ENCODE data around the gene NPHP4.

NPHP4 gene

DNA sequence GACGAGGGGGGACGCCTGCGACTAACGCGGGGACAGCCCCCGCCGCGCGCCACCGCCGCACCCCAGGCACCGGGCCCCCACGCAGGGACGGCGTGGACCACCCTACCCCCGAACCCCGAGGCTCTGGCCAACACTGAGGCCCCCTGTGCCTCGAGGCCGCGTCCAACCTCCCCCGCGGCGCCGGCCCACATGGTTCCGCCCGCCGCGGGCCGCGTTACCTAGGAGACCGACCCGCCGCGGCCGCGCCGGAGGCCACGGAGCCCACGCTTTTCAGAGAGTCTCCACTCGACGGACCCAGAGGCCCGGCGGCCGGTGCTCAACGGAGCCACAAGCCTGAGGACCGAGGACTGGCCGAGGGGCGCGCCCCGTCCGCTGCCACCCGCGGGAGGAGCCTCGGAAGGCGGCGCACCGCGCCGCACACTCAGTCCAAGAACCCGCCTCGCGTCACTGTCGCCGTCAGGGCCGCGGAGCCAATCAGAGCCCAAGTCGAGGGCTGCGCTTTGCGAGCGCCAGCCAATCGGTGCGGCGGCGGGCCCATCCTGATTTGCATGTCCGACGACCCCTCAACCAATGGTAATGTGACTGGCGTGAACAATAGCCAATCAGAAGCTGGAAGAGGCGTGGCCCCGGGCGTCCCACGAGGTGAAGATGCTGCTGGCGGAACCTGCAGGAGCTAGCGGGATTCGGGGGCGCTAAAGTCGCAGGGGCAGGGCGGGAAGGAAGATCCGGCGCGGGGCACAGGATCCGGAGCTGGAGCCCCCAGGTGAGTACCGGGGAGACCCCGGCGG, at the start of gene NPHP4:
TSS of gene NPHP4 (minus strand) at position 400 of the 788 bp plus-strand sequence. CDS start 6,136 bp downstream, outside the sequence.
- peak; percentile 99 for DNase-seq

DNA sequence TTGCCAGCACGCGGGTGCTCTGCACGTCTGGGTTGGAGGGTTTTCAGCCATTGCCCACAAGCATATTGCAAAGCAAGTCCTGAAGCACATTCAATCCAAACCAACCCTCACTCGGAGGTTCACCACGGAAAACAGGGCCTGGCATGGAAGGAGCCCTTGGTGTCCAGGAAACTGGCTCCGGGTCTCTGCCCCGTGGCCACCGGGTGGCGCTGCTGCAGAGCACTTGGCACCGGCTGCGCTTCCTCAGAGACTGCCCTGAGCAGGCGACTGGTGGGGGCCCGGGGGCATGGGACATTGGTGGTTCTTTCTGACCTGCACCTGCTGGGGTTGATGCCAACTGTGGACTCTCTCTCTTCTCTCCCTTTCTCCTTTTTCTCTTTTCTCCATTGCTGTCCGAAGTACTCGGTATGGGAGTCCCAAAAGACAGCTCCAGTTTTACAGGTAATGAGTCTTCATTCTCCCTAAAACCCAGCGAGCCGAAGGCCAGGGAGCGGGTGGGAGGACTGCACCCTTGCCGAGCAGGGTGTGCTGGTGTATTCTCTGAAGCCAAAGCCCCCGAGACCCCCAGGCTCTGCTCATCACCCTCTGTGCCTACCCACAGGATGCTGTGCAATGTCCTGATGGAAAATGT, 49.3 kb upstream of the NPHP4 start:
- no peak for DNase-seq

DNA sequence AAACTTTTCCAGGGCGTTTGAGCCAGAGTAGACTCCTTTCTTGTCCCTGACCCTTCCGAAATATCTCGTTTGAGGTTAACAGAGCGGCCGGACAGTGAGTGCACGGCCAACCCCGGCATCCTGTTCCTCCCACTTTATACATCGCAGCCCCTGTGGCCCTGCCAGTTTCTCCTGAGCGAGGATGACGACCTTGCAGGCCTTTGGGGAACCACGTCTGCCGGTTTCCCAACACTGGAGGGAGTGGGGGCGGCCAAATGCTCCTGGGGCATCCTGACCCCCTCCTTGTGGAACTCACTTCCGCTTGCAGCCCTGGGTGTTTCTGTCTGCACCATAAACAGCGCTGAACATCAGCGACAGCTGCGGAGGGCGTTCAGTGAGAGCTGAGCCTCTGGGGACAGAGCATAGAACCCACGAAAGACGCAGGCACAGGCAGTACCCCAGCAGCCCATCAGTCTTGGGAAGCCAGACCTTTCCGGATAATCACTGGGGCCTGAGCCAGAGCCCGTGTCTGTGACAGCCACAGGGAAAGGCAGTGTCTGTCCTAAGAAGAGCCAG, 48.7 kb upstream of the NPHP4 start:
- no peak for DNase-seq

DNA sequence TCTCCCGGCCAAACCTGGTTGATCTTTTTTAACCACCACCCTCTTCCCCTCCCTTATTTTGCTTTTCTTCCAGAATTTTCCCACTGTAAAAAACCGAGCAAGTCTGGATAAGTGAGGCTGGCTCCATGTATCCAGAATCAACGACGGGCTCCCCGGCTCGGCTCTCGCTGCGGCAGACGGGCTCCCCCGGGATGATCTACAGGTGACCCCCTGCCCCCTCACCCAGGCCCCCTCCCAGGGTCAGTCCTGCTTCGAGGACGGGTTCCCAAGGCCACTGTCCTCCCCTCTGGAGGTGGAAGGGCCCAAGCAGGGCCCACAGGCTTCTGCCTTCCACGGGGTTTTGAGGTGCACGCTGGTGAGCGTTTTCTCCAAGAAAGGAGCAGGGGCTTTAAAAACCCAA, 48.2 kb upstream of the NPHP4 start:
- DNase-seq = no peak

DNA sequence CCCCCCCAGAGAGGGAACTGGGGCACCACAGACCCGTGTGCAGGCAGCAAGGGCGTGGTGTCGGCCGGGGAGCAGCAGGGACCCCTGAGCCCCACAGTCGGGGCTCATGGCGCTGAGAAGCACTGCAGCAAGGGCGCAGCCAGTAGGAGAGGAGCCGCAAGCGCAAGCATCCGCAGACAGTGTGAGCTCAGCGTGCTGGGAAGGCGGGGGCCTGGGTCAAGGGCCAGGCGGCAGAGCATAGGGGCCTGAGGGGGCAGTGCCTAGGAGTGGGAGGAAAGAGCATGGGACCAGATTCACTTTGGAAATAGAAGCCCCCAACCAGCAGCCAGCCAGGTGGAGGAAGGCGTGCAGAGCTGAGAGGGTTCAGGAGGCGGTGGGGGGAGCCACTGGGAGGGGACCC, 46.8 kb upstream of the NPHP4 start:
- no peak for DNase-seq

DNA sequence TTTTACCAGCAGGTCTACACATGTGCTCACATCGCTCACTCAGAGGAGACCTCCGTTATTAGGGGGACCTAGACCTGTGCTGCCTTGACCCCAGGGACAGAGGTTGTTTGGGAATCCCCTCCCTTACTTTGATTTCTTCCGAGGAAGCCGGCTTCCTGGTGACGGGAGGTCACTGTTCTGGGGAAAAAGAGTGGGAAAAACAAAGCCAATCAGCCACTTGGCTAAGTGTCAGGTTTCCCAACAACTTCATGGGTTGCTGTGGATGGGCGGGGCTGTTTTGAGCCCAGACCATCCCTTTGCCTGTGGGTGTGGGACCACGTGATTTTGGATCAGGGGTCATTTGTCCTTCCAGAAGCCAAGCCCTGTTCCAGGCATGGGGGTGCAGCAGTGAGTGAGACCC, 46.4 kb upstream of the NPHP4 start:
- DNase-seq = no peak

DNA sequence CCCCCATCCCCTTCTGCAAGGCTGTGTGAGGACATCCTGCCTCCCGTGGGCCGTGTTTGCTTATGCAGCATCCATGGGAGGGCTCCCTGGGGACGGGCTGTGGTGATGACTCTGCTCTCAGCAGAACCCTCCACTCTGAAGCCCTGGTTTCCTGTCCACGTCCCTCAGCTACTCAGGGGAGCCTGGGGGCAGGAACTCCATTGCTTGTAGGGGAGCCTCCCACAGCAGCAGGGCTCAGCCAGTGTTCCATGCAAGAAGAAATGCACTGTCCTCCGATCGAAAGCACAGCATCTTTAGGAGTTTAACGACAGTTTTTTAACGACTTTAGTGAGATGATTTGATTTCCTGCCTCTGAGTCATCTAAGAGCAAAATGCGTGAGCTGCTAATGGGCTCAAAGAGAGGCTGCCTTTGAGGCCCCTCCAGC, 45.1 kb upstream of the NPHP4 start:
- no peak for DNase-seq

DNA sequence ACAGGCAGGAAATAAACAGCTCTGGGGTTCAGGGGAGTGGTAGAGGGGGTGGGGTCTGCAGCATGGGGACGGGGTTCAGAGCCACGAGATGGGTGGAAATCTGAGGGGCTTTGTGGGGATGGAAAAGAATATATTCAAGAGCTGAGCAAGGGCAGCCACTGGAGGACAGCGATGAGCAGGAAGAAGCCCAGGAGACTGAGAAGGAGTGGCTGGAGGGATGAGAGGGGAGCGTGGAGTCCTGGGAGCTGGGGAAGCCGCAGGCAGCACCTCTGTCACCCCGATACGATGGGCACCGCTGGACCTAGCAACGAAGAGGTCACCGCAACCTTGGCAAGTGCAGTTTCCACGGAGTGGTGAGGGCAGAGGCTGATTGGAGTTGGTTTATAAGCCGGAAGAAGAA, 43.5 kb upstream of the NPHP4 start:
- DNase-seq = no peak

DNA sequence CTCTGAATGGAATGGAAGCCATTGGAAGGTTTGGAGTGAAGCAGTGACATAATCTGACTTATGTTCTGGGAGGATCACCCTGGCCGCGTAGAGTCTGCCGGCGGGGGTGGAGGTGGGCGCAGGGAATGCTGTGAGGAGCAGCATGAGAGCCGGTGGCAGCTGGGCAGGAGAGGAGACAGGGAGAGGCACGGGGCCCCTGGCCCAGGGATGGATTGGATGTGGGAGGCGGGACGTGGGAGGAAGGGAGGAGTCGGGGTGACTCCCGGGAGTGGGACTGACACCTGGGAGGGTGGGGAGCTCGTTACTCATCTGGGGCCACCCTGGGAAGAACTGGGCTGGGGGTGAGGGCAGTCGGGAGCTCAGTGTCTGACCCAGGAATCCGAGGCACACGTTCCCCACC, 43.1 kb upstream of the NPHP4 start:
- no peak for DNase-seq

DNA sequence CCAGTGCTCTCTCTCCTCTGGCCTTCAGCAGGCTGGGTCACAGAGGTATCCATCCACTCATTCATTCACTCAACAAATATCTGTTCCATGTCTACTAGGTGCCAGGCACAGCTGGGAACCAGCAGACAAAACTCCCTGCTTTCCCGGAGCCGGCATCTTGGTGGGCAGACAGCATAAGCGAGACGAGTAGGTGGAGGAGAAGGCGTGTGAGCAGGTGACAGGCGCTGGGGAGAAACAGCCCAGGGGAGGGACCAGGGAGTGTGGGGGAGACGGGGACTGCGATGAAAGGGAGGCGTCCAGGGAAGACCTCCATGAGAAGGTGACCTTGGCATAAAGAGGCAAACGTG, 42.5 kb upstream of the NPHP4 start:
- DNase-seq = no peak

DNA sequence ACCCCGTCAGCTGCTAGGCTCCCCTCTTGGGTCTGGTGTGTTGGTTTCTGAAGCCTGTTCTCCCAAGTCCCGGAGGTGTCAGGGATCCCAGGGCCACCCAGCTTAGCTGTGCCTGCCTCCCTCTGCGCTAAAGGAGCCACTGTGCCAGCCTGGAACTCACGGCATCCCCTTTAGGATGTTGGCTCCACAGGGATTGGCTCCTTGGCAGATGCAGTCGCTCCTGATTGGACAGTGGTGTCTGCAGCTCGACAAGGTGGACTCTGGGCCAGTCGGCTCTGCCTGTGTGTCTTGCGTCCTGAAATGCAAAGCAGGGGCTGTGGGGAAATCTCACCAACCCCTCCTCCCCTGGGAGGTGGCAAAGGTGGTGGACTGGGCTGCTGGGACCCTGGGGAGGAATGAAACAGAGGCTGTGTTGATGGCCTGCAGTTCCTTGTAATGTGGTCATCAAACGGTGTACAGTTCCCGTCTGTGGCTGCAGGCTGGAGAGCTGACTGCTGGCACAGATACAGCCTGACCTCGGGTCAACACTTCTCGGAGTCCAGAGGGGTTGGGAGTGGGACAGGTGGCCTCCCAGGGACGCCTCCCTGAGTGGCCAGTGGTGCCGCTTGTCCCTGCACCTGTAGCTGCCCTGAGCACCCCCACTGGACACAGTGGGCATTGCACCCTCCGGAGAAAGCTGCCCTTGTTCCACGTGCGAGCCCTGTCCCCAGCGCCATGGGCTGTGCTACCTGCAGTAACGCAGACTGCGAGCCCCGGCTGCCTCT, 41.9 kb upstream of the NPHP4 start:
- DNase-seq = peak; percentile 4

DNA sequence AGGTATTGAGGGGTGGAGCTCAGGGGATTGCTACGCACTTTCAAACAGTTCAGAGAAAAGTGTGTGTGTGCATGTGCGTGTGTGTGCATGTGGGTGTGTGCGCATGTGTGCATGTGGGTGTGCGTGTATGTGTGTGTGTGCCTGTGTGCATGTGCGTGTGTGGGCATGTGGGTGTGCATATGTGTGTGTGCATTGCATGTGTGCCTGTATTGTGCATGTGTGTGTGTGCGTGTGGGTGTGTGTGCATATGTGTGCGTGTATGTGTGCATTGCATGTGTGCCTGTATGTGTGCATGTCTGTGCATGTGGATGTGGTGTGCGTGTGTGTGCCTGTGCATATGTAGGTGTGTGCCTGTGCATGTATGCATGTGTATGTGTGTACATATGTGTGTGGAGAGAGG, 40.9 kb upstream of the NPHP4 start:
- DNase-seq = no peak

DNA sequence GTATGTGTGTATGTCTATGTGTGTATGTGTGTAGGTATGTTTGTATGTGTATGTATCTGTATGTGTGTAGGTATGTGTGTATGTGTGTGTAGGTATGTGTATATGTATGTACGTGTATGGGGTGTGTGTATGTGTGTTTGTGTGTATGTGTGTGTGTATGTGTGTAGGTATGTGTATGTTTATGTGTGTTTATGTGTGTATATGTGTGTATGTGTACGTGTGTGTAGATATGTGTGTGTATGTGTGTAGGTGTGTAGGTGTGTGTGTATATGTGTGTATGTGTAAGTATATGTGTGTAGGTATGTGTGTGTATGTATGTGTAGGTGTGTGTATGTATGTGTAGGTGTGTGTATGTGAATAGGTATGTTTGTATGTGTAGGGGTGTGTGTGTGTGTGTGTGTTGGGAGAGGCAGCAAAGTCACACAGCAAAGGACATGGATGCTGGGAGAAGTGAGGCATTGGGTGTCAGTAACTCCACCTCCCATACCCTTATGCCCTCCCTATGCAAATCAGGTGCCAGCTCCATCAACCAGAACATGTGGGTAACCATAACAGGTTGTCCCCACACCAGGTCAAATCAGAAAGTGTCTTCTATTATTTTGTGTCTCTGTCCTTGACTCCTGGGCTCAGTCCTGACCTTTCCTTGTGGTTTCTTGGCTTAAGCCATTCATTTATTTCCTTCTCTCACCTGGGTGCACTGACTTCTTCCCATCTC, 38.5 kb upstream of the NPHP4 start:
- DNase-seq = no peak

DNA sequence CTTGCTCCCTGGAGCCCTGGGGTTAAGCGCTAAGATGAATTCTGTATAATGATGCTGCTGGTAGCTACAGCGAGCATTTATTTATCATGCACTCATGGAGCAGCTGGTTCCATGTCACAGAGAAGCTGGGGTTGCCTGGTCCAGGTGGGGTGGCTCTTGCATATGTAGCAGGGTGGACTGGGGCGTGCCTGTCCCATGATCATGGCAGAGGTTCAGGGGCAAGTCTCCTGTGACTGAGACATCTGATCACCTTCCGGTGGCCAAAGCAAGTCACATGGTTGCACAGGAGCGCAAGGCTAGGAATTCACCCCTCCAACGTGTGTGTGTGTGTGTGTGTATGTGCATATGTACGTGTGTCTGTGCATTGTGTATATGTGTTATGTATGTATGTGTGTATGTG, 37.9 kb upstream of the NPHP4 start:
- DNase-seq = no peak

DNA sequence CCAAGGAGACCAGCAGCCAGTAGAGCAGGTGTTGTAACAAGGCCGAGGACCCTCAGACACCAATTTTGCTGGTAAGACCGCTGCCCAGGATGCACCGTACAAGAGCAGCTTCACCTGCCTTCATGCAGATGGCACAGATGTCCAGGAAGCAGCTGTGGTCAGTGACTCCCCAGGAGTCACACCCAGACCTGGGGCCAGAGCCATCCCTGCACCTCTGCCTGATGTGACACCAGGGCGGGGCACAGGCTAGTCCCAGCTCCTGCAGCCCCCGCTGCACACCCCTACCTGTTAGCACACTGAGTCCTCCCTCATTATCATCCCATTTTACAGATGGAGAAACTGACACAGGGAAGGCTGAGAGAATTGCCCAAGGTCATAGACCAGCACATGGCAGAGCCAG, 37.1 kb upstream of the NPHP4 start:
- DNase-seq = no peak

DNA sequence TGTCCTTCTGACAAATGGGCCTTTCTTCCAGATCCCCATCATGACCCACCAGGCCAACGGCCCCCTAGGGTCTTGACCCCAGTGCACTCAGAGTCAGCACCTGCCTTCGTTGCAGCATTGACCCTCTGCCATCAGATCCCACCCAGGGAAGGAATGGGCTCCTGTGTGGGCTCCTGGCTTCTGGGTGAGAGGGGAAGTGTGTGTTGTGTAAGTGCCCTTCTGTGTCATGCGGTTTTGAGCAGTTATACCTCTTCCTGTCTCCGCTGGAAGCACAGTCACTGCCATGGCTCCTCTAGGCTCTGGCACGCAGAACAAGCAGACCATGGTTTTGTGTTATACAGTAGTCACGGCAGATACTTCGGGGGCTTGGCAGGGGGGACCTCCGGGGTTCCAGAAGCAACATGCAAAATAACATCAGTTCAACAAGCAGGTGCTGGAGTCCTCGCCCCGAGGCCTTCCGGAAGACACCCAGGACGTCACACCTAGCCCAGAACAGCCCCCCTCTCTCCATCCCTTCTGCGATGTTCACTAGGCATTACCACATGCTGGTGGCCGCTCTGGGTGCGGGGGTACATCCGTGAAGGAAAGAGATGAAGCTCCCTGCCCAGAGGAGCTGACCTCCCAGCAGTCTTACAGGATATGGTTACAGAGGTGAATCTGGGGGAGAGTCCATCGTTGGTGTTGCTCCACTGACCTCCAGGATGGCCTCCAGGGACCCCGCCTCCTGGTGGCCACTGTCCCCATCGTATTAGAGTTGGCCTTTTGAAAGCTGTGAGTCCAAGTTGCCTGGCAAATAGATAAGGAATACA, 36.0 kb upstream of the NPHP4 start:
- DNase-seq = peak; percentile 46

DNA sequence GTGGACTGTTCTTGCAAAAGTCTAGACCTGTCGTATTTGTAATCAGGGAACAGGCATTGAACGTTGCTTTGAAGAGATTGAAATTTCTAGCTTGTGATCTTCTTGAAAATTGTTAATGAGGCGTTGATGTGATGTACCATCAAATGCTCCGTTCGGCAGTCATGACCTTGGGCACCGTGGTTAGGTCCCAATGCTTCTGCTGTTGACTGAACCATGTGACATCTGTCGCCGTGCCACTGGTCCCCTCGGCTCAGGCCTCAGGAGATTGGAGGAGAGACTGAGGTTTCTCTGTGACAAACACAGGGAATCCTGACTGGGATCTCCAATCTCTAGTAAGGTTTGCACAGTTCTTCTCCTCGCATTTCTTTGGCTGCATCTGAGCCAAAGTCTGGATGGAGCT, 35.4 kb upstream of the NPHP4 start:
- DNase-seq = no peak

DNA sequence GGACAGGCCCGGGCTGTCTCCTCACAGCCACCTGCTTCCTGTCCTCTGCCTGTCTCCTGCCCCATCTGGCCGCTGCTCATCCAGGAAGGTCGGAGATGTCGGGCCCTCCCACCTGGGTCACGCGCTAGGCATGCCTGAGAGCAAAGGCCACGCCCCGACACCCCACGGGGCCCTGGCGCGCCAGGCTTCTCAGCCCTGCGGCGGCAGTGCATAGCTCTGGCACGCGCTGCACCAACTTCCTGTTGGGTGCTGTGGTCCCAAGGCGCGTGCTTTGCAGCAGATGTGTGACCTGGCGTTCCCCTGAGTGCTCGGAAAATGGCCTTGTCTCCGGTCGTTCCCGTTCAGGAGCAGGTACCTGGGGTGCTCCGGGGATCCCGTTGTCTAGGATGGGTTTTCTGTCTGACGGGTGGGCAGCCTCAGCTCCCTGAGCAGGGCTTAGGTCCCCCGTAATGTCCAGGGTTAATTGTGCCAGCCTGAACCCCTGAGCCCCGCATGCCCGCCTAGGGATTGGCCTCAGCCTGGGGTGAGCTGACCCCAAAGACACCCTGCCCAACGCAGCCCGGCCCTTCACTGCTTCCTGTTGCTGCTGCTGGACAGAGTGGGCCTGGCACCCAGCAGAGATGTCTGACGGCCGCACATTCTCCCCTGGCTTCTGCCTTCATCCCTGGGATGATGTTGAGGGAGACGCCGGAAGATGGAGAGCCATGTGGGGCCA, 34.0 kb upstream of the NPHP4 start:
- DNase-seq = peak; percentile 91

DNA sequence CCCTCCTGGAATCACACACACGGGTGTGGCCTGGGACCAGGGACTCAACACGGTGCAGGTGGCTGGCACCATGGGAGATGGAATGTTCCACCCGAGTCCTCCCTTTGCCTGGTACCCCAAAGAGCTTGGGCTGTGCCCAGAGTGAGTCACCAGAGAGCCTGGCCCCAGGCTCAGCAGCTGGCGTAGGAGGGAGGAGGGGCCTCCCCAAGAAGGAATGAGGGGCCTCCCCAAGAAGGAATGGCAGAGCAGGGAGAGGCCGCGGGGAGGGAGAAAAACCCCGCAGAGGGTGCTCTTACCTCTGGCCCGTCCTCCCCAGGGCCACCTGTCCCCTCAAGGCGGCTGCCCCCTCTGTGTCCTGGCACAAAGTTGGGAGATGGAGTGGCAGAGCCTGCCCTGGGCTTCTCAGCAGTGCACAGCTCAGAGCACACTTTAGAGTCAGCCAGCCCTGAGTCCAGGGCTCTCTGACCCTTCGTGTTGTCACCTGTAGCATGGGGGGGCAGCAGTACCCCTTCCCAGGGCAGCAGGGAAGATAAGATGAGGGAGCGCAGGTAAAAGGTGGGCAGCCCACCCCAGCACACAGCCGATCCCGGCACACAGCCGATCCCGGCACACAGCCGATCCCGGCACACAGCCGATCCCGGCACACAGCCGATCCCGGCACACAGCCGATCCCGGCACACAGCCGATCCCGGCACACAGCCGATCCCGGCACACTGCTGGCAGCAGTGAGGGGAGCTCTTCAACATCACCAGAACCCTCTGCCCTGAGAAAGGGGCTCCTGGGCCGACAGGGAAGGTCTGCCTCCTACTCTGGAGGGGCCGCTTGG, 33.3 kb upstream of the NPHP4 start:
- peak; percentile 9 for DNase-seq

DNA sequence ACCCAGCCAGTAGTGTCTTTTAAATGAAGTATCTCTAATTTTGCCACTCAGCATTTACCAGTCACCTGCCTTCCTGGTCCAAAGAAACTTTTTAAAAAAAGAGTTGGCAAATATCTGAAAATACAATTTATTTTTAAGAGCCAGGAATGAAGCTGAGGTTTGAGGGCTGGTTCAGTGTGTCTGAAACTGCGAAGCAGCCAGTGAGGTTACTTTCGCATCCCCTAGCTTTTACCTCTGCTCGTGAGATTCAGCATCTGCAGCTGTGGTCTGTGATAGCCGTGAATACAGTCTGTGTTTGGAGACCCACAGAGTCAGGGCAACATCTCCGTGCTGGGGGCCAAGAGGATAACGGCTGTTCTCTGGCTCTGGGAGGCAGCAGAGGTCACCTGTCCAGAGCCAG, 32.2 kb upstream of the NPHP4 start:
- DNase-seq = no peak

DNA sequence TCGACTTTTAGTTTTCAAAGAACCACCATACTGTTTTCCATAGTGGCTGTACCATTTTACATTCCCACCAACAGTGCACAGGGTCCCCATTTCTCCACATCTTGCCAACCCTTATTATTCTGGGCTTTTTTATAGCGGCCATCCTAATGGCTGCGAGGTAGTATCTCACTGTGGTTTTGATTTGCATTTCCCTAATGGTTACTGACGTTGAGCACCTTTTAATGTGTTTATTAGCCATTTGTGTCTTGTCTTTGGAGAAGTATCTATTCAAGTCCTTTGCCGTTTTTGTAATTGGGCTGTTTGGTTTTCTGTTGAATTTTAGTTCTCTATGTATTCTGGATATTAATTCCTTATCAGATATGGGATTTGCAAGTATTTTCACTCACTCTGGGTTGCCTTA, 31.1 kb upstream of the NPHP4 start:
- no peak for DNase-seq

Measured in stimulated activated naive CD4-positive, alpha-beta T cell treated with Interleukin-2 at 50 U/mL for 16 hours (primary cell).